ENCODE data around the gene COL13A1.

COL13A1 gene

DNA sequence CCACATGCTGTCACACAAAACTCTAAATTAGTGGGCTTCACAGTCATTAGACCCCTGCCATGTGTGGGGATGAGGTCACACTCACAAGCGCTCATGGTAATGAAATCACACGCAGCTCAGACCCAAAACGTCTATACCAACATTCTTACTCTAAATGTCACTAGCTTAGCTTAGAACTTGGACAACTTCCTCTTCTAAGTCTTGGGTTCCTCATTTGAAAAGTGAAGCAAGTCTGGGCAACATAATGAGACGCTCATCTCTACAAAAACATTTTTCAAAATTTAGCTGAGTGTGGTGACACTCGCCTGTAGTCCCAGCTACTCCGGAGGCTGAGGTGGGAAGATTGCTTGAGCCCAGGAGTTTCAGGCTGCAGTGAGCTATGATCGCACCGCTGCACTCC, 158.2 kb downstream of the COL13A1 start:
- in situ Hi-C loops (cut with HindIII; ENCODE audit: low sequenced_read_pairs), result no loop called here

DNA sequence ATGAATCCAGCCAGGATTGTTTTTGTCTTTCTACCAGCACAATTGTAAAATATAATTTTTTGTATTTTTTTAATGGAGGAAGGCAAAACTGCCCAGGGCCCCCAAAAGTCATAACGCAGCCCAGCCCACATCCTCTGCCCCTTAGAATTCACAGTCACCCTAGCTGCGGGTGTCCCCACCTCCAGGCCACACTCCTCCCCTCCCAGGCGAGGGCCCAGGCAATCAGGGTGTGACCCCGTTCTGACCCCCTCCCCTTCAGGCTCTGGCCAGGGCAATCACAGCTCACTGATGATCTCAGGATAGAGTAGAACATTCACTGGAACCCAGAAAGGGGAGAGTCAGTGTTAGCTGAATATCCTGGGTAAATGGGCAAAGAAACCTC, 158.9 kb downstream of the COL13A1 start:
- in situ Hi-C loops (cut with HindIII; ENCODE audit: low sequenced_read_pairs), result no loop called here

DNA sequence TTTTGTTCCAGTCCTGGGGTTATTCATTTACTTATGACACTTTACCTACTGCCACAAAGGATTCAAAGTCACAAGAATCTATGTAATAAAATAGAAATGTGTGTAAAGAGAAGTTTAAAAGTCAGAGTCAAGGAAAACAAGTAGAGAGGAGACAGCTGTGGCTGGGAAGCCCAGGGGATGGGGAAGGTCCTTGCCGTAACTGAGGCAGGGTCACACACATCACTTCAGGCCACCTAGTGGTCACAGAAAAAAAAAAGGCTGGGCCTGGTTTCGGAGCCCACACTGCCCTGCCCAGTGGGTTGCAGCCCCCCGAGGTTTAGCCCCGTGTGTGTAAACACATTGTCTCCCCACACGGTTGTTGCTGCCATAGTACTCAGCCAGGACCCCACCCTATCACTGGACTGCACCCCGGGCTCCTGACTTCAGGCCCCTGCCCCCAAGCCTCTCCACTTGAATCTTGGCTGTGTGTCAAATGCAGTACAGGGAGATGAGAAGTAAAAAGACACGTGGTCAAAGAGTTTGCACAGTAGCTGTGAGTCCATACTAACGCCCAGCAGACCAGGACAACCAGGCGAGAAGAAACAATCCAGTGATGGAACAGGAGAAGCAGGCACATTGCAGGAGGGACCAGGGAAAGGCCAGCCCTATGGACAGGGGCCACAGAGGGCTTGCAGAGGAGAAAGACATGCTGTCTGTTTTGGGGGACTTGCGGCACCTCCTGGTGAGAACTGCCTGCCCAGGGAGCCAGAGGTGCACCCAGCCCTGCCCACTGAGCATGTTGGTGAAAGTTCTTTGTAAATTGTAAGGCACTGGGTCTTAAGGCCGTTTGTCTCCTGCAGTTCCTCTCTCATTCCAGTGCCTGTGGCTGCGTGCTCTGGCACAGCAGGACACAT, 159.5 kb downstream of the COL13A1 start:
- in situ Hi-C loops (cut with HindIII; ENCODE audit: low sequenced_read_pairs), result no loop called here

DNA sequence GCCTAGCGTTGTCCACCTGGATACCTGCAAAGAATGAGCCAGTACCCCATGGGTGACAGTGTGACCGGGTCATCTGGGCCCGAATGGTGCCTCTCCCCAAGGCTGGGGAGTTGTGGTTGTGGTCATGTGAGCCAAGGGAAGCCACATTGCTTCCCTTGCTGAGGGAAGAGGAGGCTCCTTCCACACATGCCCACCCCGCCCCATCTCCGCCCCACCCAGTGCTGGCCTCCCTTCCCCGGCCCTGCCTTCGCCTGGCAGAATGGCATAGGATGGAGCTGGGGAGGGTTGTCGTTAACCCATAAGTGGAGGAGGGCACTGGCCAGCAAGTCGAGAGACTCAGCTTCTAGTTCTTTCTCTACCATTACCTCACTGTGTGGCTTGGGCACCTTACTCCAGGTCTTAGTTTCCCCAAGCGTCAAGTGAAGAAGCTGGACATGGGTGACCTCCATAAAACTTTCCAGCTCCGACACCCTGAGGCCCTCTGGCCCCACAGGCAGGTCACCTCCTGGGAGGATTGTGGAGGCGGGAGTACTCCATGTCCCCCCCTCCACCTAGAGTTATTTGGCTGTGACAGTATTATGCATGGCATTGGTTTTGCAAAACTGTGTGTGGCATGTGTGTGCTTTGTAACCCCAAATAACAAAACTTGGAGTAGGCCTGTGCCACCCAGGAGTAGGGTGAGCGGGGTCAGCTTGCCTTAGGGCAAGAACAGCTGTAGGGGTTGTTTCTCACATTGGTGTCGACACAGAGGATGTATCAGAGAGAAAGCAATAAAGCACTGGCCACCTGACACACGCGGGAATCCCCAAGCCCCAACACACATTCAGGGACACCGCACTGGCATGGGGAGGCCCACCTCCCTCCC, 160.4 kb downstream of the COL13A1 start:
- in situ Hi-C loops (cut with HindIII; ENCODE audit: low sequenced_read_pairs), result no loop called here

DNA sequence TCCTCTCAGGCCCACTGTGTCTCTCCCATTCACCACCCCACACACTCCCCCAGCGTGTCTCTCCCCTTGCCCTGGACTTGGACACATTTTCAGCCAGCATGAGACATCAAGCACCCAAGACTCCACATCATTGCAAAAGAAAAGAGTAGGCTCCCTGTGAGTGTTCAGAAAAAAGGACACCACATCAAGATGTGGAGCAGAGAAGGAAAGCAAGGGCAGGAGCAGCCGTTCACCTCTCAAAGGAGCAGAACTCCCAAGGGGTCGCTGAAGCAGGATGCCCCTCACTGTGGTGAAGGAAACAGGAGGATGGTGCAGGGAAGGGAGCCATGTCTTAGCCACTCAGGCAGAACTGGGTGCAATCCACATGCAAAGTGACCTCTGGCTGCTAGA, 161.0 kb downstream of the COL13A1 start:
- in situ Hi-C loops (cut with HindIII; ENCODE audit: low sequenced_read_pairs), result no loop called here

DNA sequence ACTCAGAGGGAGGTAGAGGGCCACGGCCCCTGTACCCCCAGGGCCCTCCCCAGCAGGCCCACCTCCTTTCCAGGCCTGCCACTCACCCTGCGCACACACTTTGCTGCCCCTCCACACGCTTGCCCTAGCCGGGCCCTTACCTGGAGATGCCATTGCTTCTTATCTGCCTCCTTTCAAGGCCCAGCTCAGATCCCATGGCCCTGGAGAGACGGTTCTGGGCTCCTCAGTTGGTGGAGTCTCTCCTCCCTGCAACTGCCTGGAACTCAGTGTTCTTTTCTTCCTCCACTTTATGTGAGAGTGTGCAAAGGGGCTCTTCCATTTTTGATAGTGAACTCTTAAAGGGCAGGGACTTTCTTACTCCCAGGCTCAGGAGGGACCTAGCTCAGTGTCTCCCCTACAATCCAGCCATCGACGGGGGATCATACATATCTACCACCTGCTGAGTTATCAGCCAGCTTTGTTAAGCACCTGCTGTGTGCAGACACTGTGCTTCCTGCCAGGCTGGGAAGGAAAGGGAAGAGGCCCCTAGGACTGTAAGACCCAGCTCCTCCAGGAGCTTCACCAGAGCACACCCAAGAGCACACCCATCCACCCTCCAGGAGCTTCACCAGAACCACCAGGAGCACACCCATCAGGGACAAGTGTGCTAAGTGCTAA, 161.6 kb downstream of the COL13A1 start:
- in situ Hi-C loops (cut with HindIII; ENCODE audit: low sequenced_read_pairs), result no loop called here

DNA sequence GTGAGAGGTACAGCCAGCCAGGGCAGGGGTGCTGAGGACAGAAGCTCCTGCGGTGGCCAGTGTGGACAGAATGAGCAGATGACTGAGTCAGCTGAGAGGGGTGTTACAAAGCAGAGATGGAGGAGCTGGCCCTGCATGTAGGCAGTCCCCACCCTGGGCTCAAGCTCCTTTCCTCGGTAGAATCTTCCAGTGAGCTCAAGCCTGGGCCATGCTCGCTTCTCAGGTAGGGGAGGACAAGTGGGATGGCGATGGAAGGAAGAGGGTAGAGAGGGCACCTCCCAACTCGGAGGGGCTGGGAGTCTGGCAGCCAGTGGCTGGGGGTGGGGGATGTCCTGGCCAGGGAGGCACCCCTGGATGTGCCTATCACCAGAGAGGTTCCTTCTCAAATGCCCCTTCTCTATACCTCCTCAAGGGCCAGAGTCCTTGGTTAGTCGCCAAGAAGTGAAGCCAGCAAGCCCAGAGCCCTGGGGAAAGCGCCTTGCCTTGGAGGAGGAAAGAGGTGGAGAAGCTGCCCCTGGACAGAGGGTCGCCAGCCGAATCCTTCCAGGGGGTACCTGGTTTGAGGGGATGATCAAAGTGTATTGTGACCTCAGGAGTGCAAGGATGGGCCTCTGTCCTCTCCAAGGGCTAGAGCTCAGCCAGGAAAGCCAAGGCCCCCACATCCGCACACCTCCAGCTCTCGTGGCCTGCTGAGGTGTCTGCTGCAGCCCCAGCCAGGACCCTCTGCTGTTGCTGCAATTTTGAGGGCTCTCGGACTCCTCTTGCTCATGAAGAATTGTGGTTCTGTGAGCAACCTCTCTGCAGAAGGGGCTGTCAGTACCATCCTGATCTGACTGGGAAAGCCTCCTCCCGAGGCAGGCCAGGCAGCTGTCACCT, 162.4 kb downstream of the COL13A1 start:
- in situ Hi-C loops (cut with HindIII; ENCODE audit: low sequenced_read_pairs), result no loop called here

DNA sequence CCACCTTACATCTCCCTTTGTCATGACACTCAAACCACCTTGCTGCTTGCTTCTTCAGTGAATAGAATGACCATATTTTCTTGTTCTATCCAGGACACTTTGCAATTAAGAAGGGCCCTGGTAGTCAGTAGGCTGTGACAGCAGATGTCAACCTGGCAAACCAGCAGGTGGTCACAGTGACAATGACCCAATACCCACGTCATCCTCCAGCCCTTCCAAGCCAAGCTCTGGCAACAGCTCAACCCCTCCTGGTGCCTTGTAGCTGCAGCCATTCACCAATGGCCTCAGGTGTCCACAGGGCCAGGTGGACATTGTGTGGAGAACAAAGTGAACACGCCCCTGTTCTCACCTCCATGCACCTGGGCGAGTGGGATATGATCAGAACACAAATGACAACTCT, 163.4 kb downstream of the COL13A1 start:
- in situ Hi-C loops (cut with HindIII; ENCODE audit: low sequenced_read_pairs), result no loop called here

DNA sequence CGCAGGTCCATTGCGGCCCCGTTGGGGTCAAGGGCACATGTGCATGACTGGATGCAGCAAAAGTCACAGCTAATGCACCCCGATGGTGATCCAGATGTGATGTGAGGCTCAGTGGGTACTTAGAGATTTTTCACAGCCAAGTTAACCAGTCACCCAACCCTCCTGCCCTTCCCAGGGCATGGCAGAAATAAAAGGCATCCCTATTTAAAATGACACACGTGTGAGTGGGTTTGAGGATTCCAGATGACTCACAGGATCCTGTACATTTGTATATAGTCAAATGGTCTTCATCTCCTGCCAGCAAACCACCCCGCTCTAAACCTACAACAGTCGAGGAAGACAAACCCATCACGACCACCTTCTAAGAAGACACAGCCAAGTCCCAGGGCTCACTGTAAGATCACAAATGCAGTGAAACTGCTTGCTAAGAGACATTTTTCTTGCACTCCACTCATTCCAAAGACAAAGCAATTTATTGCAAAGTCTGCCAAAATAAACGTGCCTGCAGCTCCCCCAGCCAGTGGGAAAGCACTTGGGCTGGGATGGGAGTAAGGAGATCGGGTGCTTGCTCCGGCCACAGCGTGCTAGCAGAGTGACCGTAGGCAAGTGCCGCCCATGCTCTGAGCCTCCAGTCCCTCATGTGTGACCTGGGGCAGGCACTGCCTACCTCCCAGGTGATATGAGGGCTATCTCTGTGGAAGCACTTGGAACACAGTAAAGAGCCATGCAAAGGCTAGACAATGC, 164.4 kb downstream of the COL13A1 start:
- in situ Hi-C loops (cut with HindIII; ENCODE audit: low sequenced_read_pairs), result no loop called here

DNA sequence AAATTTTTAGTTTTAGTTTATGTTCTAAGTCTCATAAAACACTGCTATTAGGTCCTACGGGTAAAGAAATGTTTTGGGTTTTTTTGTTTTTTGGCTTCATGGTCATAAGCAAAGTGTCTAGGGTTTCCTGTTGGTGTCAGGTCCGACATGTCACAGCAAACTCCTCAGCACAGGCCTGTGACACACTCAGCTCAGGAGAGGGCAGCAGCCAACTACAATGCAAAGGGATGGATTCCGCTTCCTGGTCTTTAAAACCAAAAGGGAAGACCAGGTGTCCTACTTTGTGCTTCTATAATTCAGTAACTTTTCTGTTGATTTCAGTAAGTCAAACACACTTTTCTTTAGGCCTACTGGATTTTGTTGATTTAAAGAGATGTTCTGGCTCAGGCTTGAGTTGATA, 167.1 kb downstream of the COL13A1 start:
- in situ Hi-C loops (cut with HindIII; ENCODE audit: low sequenced_read_pairs), result no loop called here

DNA sequence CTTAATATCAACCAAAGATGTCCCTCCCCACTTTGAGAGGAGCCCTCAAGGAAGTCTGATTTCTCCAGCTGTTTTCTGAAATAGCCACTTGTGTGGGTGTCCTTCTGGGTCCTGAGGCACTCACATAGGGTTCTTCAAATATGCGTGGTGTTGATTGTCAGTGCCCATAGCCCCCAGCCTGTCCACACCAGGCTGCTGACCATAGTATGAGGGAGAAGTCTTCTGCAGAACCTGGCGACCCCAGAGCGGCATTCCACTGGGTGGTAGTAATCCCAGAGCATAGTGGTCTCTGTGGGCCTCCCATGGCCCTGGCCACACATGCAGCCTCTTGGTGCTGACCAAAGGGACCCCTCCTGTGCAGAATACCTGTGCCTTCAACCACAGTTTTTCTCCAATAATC, 168.3 kb downstream of the COL13A1 start:
- in situ Hi-C loops (cut with HindIII; ENCODE audit: low sequenced_read_pairs), result no loop called here

DNA sequence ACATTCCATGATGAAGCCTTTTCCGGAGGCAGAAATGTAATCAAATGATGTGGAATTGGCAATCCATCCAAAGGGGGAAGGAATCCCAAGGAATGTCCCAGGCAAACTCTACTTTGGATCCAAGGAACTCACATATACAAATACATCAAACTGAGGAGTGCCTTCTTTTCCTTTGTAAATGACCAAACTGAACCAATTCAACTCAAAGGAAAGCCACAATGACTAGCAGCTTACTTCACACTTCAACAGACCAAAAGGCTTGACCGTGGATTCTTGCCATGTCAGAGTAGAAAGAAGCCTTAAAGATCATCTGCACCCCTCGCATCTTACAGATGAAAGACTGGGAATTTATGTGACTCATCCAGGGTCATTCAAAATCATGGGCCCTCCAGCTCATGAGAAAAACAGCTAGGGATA, 171.3 kb downstream of the COL13A1 start:
- in situ Hi-C loops (cut with HindIII; ENCODE audit: low sequenced_read_pairs), result no loop called here

DNA sequence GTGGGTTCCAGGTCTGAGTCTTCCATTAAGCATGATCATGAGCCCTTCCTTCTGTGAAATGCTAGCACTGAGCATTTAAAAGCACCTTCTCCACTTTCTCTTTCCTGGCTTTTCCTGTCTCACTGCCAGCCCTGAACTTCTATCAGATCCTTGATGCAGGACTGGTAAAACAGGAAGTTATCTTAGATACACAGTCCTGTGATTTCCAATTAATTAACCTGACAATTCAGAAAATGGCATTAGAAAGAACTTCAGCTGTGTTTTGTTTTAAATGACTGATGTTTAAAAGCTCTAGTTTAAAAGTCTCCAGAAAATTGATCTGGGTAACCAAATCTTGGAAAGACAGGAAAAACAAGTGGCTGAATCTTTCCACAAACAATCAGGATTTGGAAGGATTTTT, 172.0 kb downstream of the COL13A1 start:
- in situ Hi-C loops (cut with HindIII; ENCODE audit: low sequenced_read_pairs), result no loop called here

DNA sequence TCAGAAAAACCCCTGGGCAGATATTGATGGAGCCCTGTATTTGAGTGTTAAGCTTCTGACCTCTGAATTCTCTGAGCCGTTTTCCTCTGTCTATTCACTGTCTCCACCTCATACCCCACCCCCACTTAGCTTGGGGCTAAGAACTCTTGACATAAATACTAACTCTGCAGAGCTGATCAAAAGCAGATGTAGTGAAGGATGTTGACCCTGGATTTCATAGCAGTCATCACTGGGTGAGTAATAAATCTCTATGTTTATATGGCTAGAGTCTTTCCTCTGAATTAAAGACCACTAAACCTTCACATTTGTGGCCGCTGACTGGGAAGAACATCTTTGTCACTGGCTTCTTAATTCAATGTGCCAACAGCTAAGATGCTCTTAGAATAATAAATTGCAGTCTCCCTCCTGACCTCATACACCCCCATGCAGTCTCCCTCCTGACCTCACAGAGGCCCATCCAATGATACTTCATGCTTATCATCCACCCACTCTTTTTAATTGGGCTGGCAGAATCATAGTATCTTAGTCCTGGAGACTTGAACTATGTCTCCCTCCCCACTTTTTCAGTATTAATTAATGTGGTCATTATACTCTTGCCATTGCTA, 172.9 kb downstream of the COL13A1 start:
- in situ Hi-C loops (cut with HindIII; ENCODE audit: low sequenced_read_pairs), result no loop called here

DNA sequence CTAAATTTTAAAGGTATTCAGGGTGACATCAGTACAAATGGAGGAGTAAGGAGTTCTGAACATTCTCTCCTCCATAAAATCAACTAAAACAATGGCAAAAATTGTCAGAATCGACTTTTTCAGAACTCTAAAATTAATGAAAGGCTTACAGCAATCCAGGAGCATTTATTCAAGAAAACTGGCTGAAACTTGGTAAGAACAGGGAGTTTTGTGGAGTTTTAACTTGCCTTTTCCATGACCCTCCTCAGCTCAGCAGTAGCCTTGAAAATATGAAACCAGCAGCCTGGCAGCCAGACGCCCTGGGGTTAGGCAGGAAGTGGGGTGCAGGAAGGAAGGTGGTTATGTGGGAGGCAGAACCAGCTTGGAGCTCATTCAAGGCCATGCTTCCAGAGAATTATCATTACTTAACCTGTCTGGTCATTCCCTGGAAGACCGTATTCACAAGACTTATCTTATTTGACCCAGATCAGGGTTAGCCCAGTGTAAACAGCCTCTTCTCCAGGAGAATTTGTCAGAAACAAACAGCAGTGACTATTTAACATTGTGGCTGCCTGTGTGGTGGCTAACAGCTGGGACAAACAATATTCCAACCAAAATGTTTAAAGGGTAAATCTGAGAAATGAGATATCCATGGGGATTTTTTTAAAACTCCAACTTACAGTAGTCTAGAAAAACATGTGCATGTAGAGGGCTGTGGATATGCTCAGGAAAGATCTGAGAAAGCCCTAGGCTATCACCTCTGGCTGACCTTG, 175.3 kb downstream of the COL13A1 start:
- in situ Hi-C loops (cut with HindIII; ENCODE audit: low sequenced_read_pairs), result no loop called here

DNA sequence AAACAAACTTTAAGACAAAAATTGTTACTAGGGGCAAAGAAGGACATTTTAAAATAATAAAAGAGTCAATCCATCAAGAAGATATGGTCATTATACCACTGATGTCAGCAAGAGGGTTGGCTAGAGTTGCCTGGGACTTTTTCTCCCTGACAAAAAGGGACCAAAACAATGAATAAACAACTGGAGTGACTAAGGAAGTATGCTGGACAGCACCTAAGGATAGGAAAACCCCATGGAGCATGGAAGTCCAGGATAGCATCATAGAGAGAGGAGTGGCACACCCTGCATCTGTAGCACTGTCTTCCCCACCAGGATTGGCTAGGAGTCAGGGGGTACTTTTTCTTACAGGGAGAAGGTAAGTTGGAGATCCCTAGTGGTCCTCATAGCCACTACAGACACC, 177.5 kb downstream of the COL13A1 start:
- in situ Hi-C loops (cut with HindIII; ENCODE audit: low sequenced_read_pairs), result no loop called here

DNA sequence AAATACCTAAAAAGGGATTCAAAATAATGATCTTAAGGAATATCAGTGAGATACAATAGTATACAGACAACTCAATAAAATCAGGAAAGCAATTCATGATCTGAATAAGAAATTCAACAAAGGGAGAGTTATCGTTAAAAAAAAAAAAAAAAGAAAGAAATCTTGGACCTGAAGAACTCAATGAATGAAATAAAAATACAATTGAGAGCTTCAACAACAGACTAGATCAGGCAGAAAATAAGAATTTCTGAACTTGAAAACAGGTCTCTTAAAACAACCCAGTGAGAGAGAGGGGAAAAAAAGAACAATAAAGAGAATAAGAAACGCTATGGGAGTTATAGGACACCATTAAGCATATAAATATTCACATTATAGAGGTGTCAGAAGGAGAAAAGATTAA, 179.0 kb downstream of the COL13A1 start:
- in situ Hi-C loops (cut with HindIII; ENCODE audit: low sequenced_read_pairs), result no loop called here

DNA sequence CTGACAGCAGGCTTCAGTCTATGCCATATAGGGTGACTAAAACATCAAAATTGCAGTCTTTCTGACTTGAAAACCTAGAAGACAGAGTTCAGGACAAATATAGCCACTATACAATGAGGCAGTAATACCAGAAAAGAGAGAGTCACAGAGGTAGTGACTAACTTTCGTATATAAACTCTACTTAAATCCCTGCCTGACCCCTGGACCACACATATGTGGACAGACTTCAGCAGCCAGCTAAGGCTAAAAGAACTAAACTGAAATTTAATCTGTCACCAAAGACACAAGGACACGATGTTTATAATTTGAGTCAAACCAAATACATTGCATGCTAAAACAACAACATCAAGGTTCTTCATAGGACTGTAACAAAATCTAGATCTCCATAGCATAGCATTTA, 186.4 kb downstream of the COL13A1 start:
- in situ Hi-C loops (cut with HindIII; ENCODE audit: low sequenced_read_pairs), result no loop called here

DNA sequence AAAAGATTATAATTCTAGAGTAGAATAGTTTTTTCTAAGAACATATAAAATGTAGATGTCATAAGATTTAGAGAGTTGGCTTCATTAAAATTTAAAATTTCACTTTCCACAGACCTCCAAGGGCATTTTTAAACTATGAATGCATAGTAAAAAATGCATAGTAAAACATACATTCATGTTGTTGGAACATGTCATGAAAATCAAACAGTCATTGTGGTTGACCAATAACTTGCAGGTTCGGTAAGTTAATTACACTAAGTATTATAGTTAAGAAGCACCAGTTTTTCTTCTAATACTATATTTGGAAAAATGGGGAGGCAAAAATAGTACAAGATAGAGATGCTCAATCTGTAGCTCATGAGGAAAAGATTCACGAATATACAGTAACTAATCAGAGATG, 189.4 kb downstream of the COL13A1 start:
- in situ Hi-C loops (cut with HindIII; ENCODE audit: low sequenced_read_pairs), result no loop called here

Measured in DLD1 (cell line).